Measurements from ENCODE around the gene OCLN.

DNA sequence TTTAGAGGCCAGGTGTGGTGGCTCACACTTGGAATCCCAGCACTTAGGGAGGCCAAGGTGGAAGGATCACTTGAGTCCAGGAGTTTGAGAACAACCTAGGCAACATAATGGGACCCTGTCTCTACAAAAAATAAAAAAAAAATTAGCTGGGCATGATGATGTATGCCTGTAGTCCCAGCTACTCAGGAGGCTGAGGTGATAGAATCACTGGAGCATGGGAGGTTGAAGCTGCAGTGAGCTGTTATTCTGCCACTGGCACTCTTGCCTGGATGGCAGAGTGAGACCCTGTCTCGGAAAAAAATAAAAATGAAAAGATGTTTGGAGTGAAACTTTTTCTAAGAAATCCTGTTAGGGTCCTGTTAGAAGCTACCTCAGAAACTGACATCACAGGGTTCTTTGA is 24.2 kb downstream of the OCLN start:
- TF ChIP-seq, protein P1, sequence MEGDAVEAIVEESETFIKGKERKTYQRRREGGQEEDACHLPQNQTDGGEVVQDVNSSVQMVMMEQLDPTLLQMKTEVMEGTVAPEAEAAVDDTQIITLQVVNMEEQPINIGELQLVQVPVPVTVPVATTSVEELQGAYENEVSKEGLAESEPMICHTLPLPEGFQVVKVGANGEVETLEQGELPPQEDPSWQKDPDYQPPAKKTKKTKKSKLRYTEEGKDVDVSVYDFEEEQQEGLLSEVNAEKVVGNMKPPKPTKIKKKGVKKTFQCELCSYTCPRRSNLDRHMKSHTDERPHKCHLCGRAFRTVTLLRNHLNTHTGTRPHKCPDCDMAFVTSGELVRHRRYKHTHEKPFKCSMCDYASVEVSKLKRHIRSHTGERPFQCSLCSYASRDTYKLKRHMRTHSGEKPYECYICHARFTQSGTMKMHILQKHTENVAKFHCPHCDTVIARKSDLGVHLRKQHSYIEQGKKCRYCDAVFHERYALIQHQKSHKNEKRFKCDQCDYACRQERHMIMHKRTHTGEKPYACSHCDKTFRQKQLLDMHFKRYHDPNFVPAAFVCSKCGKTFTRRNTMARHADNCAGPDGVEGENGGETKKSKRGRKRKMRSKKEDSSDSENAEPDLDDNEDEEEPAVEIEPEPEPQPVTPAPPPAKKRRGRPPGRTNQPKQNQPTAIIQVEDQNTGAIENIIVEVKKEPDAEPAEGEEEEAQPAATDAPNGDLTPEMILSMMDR (conservative IDR thresholded peaks at IDR 0.05; ENCODE audit: low read depth, low read length) = no peak
- no peak for TF ChIP-seq EZH2 (IDR thresholded peaks at IDR 0.05; ENCODE audit: low read length, unreplicated experiment)

Data from PC-3 (cell line).